ENCODE results near the gene ZNF480. TPM values are rescaled to one million over a fixed set of nuclear protein-coding genes. Genes with fewer than 3 reads are reported as not detected.
"Not testable (repeated sequence)": the region's sequence is repeated elsewhere in the genome, so short reads cannot be mapped to it uniquely, and the experiment has no call there.

The ZNF480 gene
- total RNA-seq: 1 to 10 TPM; 3.4 to 4.1 TPM

DNA sequence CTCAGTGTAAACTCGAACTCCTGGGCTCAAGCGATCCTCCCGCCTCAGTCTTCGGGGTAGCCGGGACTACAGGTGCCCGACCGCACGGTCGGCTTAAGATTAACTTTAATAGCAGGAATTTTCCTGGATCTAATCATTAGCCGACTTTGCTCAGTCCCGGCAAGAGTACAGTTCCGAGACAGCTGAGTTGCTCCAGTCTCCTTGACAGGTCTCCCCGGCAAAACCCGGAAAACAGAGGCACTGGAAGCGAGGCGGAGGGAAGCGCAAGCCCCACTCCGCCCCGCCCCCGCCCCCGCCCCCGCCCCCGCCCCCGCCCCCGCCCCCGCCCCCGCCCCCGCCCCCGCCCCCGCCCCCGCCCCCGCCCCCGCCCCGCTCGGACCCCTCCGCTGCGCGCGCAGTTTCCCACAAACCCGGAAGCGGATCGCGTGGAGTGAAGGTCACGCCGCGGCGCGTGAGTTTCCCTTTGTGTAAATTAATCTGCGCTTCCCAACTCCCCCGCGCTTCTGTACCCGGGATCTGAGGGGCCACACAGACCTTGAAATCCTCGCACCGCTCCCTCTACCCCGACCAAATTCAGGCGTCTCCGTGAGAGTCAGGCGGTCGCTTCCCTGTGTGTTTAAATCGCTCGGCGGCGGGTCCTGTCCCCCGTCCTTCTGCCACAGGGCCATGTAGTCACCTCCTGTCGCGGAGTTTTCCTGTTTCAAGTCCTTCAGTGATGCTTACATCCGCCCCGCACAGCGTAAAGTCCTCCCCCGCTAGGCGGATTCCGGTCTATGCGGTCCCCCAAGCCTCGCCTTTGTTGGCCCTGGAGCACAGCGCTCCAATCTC is at the start of gene ZNF480:
TSS of gene ZNF480 (plus strand) at position 397 of the 828 bp plus-strand sequence. CDS start 3,244 bp downstream, outside the sequence.
- POLR2A ChIA-PET: no interaction called here
- intact Hi-C loops (cut with micrococcal nuclease): loop anchor here (1.0 kb wide), 2 partner anchors 28 to 39 kb away; partner anchors contain the start of genes ZNF610 and ZNF766
- DNase-seq: peak; percentile 77
- Mint-ChIP-seq H3K27ac (peak within 1 kb of the TSS; percentile 95), H3K4me1 (ENCODE audit: low read depth) (peaks cover 12% of the 10 kb centered on the region), H3K27me3 (peaks cover 5% of the 10 kb centered on the region), H3K36me3 (peaks cover 58% of the 10 kb centered on the region), H3K4me3 (peak within 1 kb of the TSS; percentile 91), H3K9me3 (peaks cover 56% of the 10 kb centered on the region)
- CTCF ChIA-PET: interaction anchor here (1.0 kb wide), 1 partner anchor 666 kb away, joined by 3 read pairs; no protein-coding TSS in a partner anchor

DNA sequence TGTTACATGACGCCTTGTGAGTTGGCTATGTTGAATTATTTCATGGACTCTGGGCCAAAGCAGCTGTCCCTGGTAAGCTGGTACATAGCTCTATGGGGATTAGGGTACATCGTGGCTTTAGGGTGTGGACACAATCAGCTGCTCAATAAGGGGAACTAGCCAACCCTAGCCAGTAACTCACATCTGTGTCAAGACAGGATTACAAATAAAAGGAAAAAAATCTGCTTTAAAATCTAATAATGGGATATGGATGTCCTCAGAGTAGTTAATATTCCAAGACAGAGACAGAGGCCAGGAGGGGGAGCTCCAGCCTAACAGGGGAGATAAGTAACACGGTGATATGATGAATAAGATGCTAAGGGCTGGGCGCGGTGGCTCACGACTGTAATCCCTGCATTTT is 48.7 kb upstream of the ZNF480 start:
- DNase-seq: peak; percentile 75
- Mint-ChIP-seq H3K9me3 (no peaks in the 10 kb centered on the region), H3K27ac (no peak overlapping the region), H3K27me3 (no peaks in the 10 kb centered on the region), H3K4me1 (ENCODE audit: low read depth) (no peaks in the 10 kb centered on the region), H3K4me3 (no peak overlapping the region), H3K36me3 (no peaks in the 10 kb centered on the region)
- intact Hi-C loops (cut with micrococcal nuclease): loop anchor here (5.0 kb wide), 1 partner anchor 499 kb away; no protein-coding TSS in a partner anchor
- POLR2A ChIA-PET: no interaction called here
- CTCF ChIA-PET: interaction anchor here (0.6 to 1.9 kb wide), 4 partner anchors 11 to 27 kb away, joined by 3 to 8 read pairs (median 4); no protein-coding TSS in a partner anchor

DNA sequence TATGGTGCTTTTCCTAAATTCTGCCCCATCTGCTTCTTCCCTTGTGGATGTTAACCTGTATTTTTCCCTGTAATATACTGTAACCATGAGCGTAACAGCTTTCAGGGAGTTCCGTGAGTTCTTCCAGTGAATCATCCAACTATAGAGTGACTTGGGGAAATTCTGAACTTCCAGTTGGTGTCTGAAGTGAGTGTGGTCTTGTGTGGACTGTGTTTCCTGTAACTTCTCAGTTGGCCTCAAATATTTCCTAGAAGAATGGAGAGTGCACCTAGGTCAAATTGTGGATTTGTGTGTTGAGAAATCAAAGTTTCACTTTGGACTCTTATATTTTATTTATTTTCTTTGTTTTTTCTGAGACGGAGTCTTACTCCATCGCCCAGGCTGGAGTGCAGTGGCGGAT is 38.5 kb upstream of the ZNF480 start:
- ChIA-PET POLR2A (no interaction called here), CTCF (no interaction called here)
- Mint-ChIP-seq H3K4me1 (ENCODE audit: low read depth) (no peaks in the 10 kb centered on the region), H3K27me3 (no peaks in the 10 kb centered on the region), H3K4me3 (no peak overlapping the region), H3K27ac (no peak overlapping the region), H3K36me3 (no peaks in the 10 kb centered on the region), H3K9me3 (no peaks in the 10 kb centered on the region)
- intact Hi-C loops (cut with micrococcal nuclease): no loop called here
- no peak for DNase-seq

DNA sequence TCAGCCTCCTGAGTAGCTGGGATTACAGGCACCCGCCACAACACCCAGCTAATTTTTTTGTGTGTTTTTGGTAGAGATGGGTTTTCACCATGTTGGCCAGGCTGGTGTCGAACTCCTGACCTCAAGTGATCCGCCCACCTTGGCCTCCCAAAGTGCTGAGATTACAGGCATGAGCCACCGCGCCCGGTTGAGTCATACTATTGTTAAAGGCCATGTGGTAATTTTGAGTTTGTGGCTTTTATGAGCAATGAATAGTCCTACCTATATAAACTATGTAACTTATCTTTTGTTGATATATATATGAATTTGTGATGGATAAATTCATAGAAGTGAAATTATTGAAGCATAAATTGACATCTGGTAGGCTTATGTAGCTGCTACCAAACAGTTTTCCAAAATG is 31.4 kb upstream of the ZNF480 start:
- H3K27ac Mint-ChIP-seq; H3K9me3 Mint-ChIP-seq; H3K36me3 Mint-ChIP-seq; H3K4me3 Mint-ChIP-seq; POLR2A ChIA-PET; H3K4me1 Mint-ChIP-seq (ENCODE audit: low read depth); H3K27me3 Mint-ChIP-seq: not testable (repeated sequence)
- intact Hi-C loops (cut with micrococcal nuclease): loop anchor here (5.0 kb wide), 1 partner anchor 372 kb away; the partner anchor contains the start of gene ZNF83
- CTCF ChIA-PET: interaction anchor here (0.8 kb wide), 1 partner anchor 28 kb away, joined by 3 read pairs; no protein-coding TSS in a partner anchor
- peak; percentile 50 for DNase-seq

GRCh38 chr19:52269338-52270261 is 27.4 kb upstream of the ZNF480 start, which contains the start of gene ZNF766:
Gene ZNF766 (plus strand): TSS chr19:52269587. CDS start chr19:52269614, 27 bp downstream.
- H3K9me3 Mint-ChIP-seq: peaks cover 11% of the 10 kb centered on the region
- peaks cover 37% of the 10 kb centered on the region for H3K4me1 Mint-ChIP-seq (ENCODE audit: low read depth)
- POLR2A ChIA-PET: interaction anchor here (1.3 kb wide), 1 partner anchor 9 kb away, joined by 5 read pairs; no protein-coding TSS in a partner anchor

DNA sequence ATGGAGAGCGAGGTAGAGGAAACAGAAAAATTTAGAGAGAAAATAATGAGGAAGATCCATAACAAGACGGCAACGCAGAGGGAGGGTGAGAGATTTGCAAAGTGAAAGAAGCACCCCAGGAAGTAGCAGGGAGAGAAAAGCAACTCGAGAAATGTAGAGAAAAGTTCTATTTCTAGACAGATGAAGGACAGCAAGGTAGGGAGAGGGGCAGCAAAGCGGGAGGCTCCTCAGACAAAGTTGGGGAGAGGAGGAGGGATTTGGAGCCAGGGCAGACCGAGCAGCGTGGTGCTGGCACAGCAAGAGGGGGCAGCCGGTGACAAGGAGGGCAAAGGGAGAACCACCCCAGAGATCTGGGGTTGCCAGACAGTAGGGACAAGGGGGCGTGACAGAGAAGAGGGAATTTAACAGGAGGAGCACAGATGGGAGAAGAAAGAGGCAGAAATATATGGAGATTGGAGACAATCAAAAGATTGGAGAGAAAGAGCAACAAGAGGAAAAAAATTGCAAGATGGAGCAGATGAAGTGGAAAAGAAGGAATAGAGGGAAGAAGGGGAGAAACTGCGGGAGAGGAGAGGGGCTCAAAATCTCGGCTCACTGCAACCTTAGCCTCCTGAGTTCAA is 26.6 kb upstream of the ZNF480 start:
- Mint-ChIP-seq H3K27ac (peak overlapping the region; percentile 95), H3K9me3 (peaks cover 16% of the 10 kb centered on the region), H3K27me3 (no peaks in the 10 kb centered on the region), H3K4me1 (ENCODE audit: low read depth) (peaks cover 42% of the 10 kb centered on the region), H3K36me3 (peaks cover 44% of the 10 kb centered on the region), H3K4me3 (peak overlapping the region; percentile 96)
- DNase-seq: peak; percentile 16
- intact Hi-C loops (cut with micrococcal nuclease): no loop called here
- ChIA-PET CTCF (no interaction called here), POLR2A (interaction anchor here (1.3 kb wide), 1 partner anchor 8 kb away, joined by 5 read pairs; no protein-coding TSS in a partner anchor)

More at GRCh38 chr19:52269338-52270261, 27.4 kb upstream of the ZNF480 start, which contains the start of gene ZNF766:
- H3K27ac Mint-ChIP-seq: peak within 1 kb of the TSS; percentile 95
- peak within 1 kb of the TSS; percentile 96 for H3K4me3 Mint-ChIP-seq
- CTCF ChIA-PET: no interaction called here
- H3K36me3 Mint-ChIP-seq: peaks cover 38% of the 10 kb centered on the region
- no peaks in the 10 kb centered on the region for H3K27me3 Mint-ChIP-seq
- intact Hi-C loops (cut with micrococcal nuclease): loop anchor here (1.0 to 5.0 kb wide), 5 partner anchors 28 to 368 kb away; partner anchors contain the start of genes ZNF480, ZNF616, ZNF808 and ZNF83
- DNase-seq: peak; percentile 98

- Mint-ChIP-seq H3K9me3 (peaks cover 25% of the 10 kb centered on the region), H3K4me1 (ENCODE audit: low read depth) (peaks cover 65% of the 10 kb centered on the region), H3K27me3 (no peaks in the 10 kb centered on the region), H3K4me3 (no peak overlapping the region), H3K27ac (no peak overlapping the region), H3K36me3 (peaks cover 68% of the 10 kb centered on the region)
- intact Hi-C loops (cut with micrococcal nuclease): no loop called here
- ChIA-PET CTCF (no interaction called here), POLR2A (no interaction called here)
- DNase-seq: no peak
Observed at GRCh38 chr19:52273301-52273700, 23.7 kb upstream of the ZNF480 start.

- peaks cover 33% of the 10 kb centered on the region for H3K9me3 Mint-ChIP-seq
- peaks cover 77% of the 10 kb centered on the region for H3K36me3 Mint-ChIP-seq
- ChIA-PET CTCF (no interaction called here), POLR2A (no interaction called here)
- no peaks in the 10 kb centered on the region for H3K27me3 Mint-ChIP-seq
- H3K27ac Mint-ChIP-seq: no peak overlapping the region
- no peak for DNase-seq
- intact Hi-C loops (cut with micrococcal nuclease): no loop called here
- peaks cover 73% of the 10 kb centered on the region for H3K4me1 Mint-ChIP-seq (ENCODE audit: low read depth)
- H3K4me3 Mint-ChIP-seq: no peak overlapping the region
Observed at GRCh38 chr19:52274191-52274590, 22.8 kb upstream of the ZNF480 start.

DNA sequence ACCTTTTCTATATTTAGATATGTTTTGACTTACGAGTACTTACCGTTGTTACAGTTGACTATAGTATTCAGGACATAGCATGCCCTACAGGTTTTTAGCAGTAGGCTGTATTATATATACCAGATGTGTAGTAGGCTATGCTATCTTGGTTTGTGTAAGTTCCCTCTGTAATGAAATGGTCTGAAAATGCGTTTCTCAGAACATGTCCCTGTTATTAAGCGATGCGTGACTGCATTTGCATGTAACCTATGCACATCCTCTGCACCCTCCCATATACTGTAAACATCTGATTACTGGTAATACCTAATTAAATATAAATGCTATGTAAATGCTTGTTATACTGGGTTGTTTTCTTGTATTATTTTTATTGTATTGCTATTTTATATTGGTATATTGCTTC is 21.0 kb upstream of the ZNF480 start:
- no peak for DNase-seq
- Mint-ChIP-seq H3K4me1 (ENCODE audit: low read depth) (peaks cover 66% of the 10 kb centered on the region), H3K27me3 (no peaks in the 10 kb centered on the region), H3K27ac (no peak overlapping the region), H3K36me3 (peaks cover 71% of the 10 kb centered on the region), H3K4me3 (no peak overlapping the region), H3K9me3 (peaks cover 37% of the 10 kb centered on the region)
- ChIA-PET CTCF (interaction anchor here (0.9 to 1.2 kb wide), 2 partner anchors 28 to 38 kb away, joined by 3 read pairs; no protein-coding TSS in a partner anchor), POLR2A (no interaction called here)
- intact Hi-C loops (cut with micrococcal nuclease): no loop called here

GRCh38 chr19:52277471-52277870 is 19.5 kb upstream of the ZNF480 start:
- ChIA-PET POLR2A (interaction anchor here (1.8 kb wide), 1 partner anchor 8 kb away, joined by 5 read pairs; the partner anchor contains the start of gene ZNF766), CTCF (no interaction called here)
- Mint-ChIP-seq H3K36me3 (peaks cover 71% of the 10 kb centered on the region), H3K4me3 (no peak overlapping the region), H3K4me1 (ENCODE audit: low read depth) (peaks cover 56% of the 10 kb centered on the region), H3K27me3 (no peaks in the 10 kb centered on the region), H3K27ac (no peak overlapping the region), H3K9me3 (peaks cover 43% of the 10 kb centered on the region)
- DNase-seq: no peak
- intact Hi-C loops (cut with micrococcal nuclease): no loop called here

DNA sequence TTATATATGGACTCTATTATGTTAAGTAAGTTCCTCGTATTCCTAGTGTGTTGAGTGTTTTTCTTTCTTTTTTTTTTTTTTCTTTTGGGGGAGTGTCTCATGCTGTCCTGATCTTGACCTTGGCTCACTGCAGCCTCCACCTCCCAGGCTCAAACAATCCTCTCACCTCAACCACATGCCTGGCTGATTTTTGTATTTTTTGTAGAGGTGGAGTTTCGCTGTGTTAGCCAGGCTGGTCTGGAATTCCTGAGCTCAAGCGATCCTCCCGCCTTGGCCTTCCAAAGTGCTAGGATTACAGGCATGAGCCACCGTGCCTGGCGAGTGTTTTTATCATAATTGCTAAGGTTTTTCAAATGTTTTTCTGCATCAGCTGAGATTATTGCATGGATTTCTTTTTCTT is 10.7 kb upstream of the ZNF480 start:
- peaks cover 51% of the 10 kb centered on the region for H3K9me3 Mint-ChIP-seq
- CTCF ChIA-PET: no interaction called here

More for the DNA sequence above, 10.7 kb upstream of the ZNF480 start:
- intact Hi-C loops (cut with micrococcal nuclease): no loop called here
- POLR2A ChIA-PET: no interaction called here
- H3K4me1 Mint-ChIP-seq (ENCODE audit: low read depth): no peaks in the 10 kb centered on the region
- H3K27ac Mint-ChIP-seq: no peak overlapping the region
- H3K4me3 Mint-ChIP-seq: no peak overlapping the region
- peaks cover 88% of the 10 kb centered on the region for H3K36me3 Mint-ChIP-seq
- no peak for DNase-seq
- H3K27me3 Mint-ChIP-seq: no peaks in the 10 kb centered on the region

All from activated CD4-positive, alpha-beta memory T cell treated with anti-CD3 and anti-CD28 coated beads for 36 hours (primary cell).